ENCODE data around the gene IQGAP3. TPM values are rescaled to one million over a fixed set of nuclear protein-coding genes. Genes with fewer than 3 reads are reported as not detected.
A peak's percentile ranks its signal among the peaks of the same experiment; 100 is the strongest.

The IQGAP3 gene
- total and polyA plus RNA-seq, 2 experiments from 2014 or later, result 11.9 to 31.8 TPM

- peak overlapping the region; percentile 94 for H3K4me2 ChIP-seq
- peak; percentile 63 for DNase-seq (ENCODE audit: low spot score)
- H3F3A ChIP-seq (replicated peaks; ENCODE audit: low read depth), result peaks cover 15% of the 10 kb centered on the region
- H3K27me3 Mint-ChIP-seq (ENCODE audit: insufficient read depth, low read depth, poor library complexity), result peaks cover 26% of the 10 kb centered on the region
- no peaks in the 10 kb centered on the region for H3K36me3 ChIP-seq (ENCODE audit: insufficient read depth)
- TF ChIP-seq STAT1 (IDR thresholded peaks at IDR 0.05; ENCODE audit: unreplicated experiment) (no peak), NANOG (IDR thresholded peaks at IDR 0.05; ENCODE audit: borderline replicate concordance) (no peak), ETS1 (IDR thresholded peaks at IDR 0.05) (no peak)
- peaks cover 46% of the 10 kb centered on the region for H3K79me2 ChIP-seq (replicated peaks; ENCODE audit: insufficient read depth)
- peak overlapping the region; percentile 98 for H3K4me3 ChIP-seq
- peaks cover 11% of the 10 kb centered on the region; the same call in 1 of the 2 replicates for H4K20me1 ChIP-seq (replicated peaks; ENCODE audit: insufficient read depth)
- no peaks in the 10 kb centered on the region for H3K9me3 Mint-ChIP-seq
- no peak overlapping the region for H3K27ac Mint-ChIP-seq
- H3K4me3 Mint-ChIP-seq, result peak overlapping the region; percentile 91
- H2AFZ ChIP-seq, result no peak overlapping the region
- peaks cover 6% of the 10 kb centered on the region; the same call in 2 of the 3 replicates for H3K36me3 Mint-ChIP-seq (ENCODE audit: low read depth)
- ATAC-seq, result peak; percentile 0; the same call in 1 of the 3 replicates
- no peaks in the 10 kb centered on the region for H3K27me3 ChIP-seq (ENCODE audit: insufficient read depth)
- H3K27ac ChIP-seq (ENCODE audit: low read depth), result peak overlapping the region; percentile 98
- H3K4me1 Mint-ChIP-seq, result peaks cover 71% of the 10 kb centered on the region
- no peaks in the 10 kb centered on the region; the same call in 1 of the 2 replicates for H3K9me2 ChIP-seq (ENCODE audit: insufficient read depth)
- peaks cover 67% of the 10 kb centered on the region for H3K4me1 ChIP-seq (ENCODE audit: insufficient read depth)
Measured at GRCh38 chr1:156499842-156500542, 72.4 kb downstream of the IQGAP3 start.

GRCh38 chr1:156499194-156499841 is 73.0 kb downstream of the IQGAP3 start:
- H3K4me1 ChIP-seq (ENCODE audit: insufficient read depth), result peaks cover 70% of the 10 kb centered on the region
- H3K4me1 Mint-ChIP-seq, result peaks cover 74% of the 10 kb centered on the region
- no peak overlapping the region for H2AFZ ChIP-seq
- DNase-seq (ENCODE audit: low spot score) (peak; percentile 74), ATAC-seq (peak; percentile 16)
- no peak overlapping the region for H3K27ac Mint-ChIP-seq
- peak overlapping the region; percentile 94 for H3K4me2 ChIP-seq
- peak overlapping the region; percentile 91 for H3K4me3 Mint-ChIP-seq
- no peaks in the 10 kb centered on the region for H3K9me3 Mint-ChIP-seq
- no peaks in the 10 kb centered on the region for H3K36me3 ChIP-seq (ENCODE audit: insufficient read depth)
- peaks cover 6% of the 10 kb centered on the region; the same call in 2 of the 3 replicates for H3K36me3 Mint-ChIP-seq (ENCODE audit: low read depth)
- H3F3A ChIP-seq (replicated peaks; ENCODE audit: low read depth), result peaks cover 15% of the 10 kb centered on the region
- H4K20me1 ChIP-seq (replicated peaks; ENCODE audit: insufficient read depth), result peaks cover 11% of the 10 kb centered on the region; the same call in 1 of the 2 replicates
- H3K9me2 ChIP-seq (ENCODE audit: insufficient read depth), result no peaks in the 10 kb centered on the region; the same call in 1 of the 2 replicates
- peaks cover 22% of the 10 kb centered on the region for H3K27me3 Mint-ChIP-seq (ENCODE audit: insufficient read depth, low read depth, poor library complexity)
- peak overlapping the region; percentile 98 for H3K4me3 ChIP-seq
- H3K27me3 ChIP-seq (ENCODE audit: insufficient read depth), result no peaks in the 10 kb centered on the region
- 0 out of 2 replicates have a peak overlapping the region, but pooled peaks have one; percentile 74 for H3K27ac ChIP-seq (ENCODE audit: low read depth)
- peaks cover 53% of the 10 kb centered on the region for H3K79me2 ChIP-seq (replicated peaks; ENCODE audit: insufficient read depth)
- TF ChIP-seq ZNF331 (CRISPR knock-in tag; IDR thresholded peaks at IDR 0.05; ENCODE audit: low read depth) (no peak), POLR2AphosphoS5 (IDR thresholded peaks at IDR 0.05; ENCODE audit: low read depth) (no peak), EZH2 (IDR thresholded peaks at IDR 0.05; ENCODE audit: low read depth, unreplicated experiment) (no peak), ZNF462 (CRISPR knock-in tag; IDR thresholded peaks at IDR 0.05) (no peak), NANOG (IDR thresholded peaks at IDR 0.05; ENCODE audit: borderline replicate concordance) (no peak), JUNB (IDR thresholded peaks at IDR 0.05; ENCODE audit: unreplicated experiment) (no peak), STAT1 (IDR thresholded peaks at IDR 0.05; ENCODE audit: unreplicated experiment) (no peak), ZNF114 (CRISPR knock-in tag; IDR thresholded peaks at IDR 0.05) (no peak), CREB1 (CRISPR knock-in tag; IDR thresholded peaks at IDR 0.05; ENCODE audit: low read depth) (no peak), CTCF (conservative IDR thresholded peaks at IDR 0.05; ENCODE audit: low read depth in 2 of 2) (no peak)

All from GM23338 (cell line).